Amniotic stem cell (primary cell): ENCODE measurements around the gene SFMBT2.
A peak's percentile ranks its signal among the peaks of the same experiment; 100 is the strongest.

Source experiments
- DNase-seq: peaks from one replicate; lab custom pipeline; 2025; lab: John Stamatoyannopoulos, UW

The SFMBT2 gene

GRCh38 chr10:7410862-7411670 lies at the start of gene SFMBT2:
Gene SFMBT2 (minus strand): TSS chr10:7411034. CDS start chr10:7381898, 29,136 bp downstream.
- DNase-seq: peak; percentile 24

DNA sequence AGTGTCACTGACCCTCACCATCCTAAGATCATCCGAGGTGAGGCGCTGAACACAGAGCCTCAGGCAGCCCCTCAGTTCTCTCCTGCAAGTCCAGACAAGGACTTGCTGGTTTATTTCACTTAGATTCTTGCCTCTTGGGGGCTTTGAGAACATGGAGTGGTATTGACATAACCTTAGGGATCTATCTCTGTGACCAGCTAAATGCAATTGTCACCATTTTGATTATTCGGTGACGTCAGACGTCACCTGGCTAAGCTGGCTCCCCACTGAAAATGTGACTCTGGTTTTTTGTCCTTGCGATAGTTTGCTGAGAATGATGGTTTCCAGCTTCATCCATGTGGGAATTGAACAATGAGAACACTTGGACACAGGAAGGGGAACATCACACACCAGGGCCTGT lies 49.2 kb upstream of the SFMBT2 start:
- no peak for DNase-seq

GRCh38 chr10:7458556-7458955 lies 47.7 kb upstream of the SFMBT2 start:
- DNase-seq: no peak

- DNase-seq: no peak
These were observed 46.9 kb upstream of the SFMBT2 start for GRCh38 chr10:7457478-7458316.

DNA sequence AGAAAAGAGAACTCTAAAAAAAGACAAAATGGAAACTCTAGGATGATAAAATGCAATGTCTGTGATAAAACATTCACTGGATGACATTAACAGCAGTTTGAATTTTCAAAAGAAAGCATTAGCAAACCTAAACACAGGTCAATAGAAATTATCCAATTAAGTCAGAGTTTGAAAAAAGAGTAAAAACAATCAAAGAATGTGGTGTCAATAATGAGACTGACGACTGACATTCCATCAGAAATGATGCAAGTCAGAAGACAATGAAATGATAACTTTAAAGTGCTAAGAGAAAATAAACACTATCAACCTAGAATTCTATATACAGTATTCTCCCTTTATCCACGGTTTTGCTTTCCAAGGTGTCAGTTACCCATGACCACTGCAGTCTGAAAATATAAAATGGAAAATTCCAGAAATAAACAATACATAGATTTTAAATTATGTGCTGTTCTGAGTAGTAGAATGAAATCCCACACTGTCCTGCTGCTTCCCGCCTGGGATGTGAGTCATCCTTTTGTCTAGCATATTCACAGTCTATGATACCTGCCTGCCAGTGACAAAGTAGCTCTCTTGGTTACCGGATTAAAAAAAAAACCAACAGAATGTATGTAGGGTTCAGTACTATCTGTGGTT lies 38.3 kb upstream of the SFMBT2 start:
- no peak for DNase-seq

GRCh38 chr10:7445474-7446185 lies 34.8 kb upstream of the SFMBT2 start:
- no peak for DNase-seq

DNA sequence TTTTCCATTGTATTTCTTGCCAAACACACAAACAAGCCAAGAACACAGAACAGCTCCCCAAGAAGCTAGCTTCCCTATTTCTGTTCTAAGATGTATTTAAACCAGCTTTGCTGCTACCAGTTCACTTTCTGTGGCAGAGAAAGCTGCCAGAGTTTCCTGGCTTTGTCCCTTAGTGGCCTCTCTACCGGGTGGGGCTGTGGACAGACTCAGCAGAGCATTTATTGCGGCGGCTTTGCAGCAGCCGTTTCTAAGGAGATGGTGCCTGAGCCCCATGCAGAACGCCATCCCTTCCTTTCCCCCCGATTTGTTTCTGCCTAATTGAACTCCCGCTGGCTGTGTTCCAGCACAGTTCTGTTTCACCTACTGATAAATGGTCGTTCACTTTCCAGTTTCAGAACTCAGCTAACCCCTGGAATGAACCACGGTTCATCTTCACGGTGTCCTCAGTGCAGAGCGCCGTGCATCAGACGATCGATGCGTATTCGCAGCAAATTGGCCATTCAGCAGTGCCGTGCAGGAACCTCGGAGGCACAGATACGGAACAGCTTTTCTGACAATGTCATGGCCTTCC lies 33.8 kb upstream of the SFMBT2 start:
- no peak for DNase-seq

- DNase-seq: no peak
These were observed 32.2 kb upstream of the SFMBT2 start for GRCh38 chr10:7443036-7443435.

- no peak for DNase-seq
These were observed 30.7 kb upstream of the SFMBT2 start for GRCh38 chr10:7441403-7442147.

- no peak for DNase-seq
These were observed 28.9 kb upstream of the SFMBT2 start for GRCh38 chr10:7439696-7440095.

- DNase-seq: no peak
These were observed 27.6 kb upstream of the SFMBT2 start for GRCh38 chr10:7438196-7438986.

DNA sequence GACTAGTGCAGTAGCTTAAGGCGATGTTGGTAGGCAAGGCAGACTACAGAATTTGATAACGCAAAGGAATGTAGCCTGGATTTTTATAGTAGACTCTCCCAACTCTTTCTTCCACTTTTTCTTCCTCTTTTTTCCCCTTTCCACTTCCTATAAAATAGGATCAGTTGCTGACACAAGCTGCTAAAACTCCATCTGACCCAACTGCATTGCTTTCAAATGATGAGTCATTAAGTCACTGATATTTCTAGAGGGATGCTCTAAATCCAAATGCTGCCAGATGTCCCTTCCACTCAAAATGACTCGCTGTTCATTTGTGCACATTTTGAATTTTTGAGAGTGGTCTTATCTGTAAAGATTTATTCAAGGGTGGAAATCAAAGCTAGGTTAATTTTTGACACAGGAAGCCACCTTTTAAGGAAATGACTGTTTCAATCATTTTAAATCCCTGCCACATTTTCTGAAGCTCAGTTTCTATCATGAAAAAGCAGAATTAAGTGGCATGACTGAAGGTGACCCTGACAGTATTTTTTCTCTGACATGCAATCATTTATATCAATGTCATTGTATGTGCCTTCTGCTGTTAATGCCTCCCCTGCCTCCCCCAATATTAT lies 25.8 kb upstream of the SFMBT2 start:
- no peak for DNase-seq

- DNase-seq: no peak
These were observed 24.8 kb upstream of the SFMBT2 start for GRCh38 chr10:7435674-7436073.

GRCh38 chr10:7434378-7434777 lies 23.5 kb upstream of the SFMBT2 start:
- DNase-seq: no peak

GRCh38 chr10:7433861-7434260 lies 23.0 kb upstream of the SFMBT2 start:
- DNase-seq: no peak

GRCh38 chr10:7432884-7433726 lies 22.3 kb upstream of the SFMBT2 start:
- no peak for DNase-seq

DNA sequence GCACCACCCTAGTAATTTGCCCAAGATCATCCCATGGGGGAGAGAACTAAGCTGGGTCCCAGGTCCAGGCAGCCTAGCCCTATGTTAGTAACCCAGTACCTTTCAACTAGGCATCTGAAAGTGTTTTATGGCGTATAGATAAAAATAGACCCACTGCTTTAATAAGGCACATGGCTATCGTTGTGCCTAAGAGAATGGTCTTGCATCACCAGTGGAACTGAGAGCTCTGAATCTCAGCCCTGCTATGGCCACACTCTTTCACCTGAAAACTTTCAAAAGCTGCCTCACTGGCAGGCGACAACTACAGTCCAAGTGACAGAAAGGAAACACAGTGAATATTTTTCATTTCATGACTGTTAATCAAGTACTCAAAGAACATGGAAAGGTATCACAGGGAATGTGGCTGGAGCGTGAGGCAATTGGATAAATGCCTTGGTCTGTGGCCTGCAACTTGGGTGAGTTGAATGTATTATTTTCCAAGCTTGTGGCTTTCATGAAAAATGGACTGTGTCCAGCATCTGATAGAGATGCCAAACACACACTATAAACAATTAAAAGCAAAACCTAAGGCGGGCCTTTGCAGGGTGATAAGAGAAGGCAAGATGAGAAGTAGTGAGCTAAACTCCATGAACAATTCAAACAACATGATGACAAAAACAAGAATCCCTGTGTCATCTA lies 18.0 kb upstream of the SFMBT2 start:
- no peak for DNase-seq

DNA sequence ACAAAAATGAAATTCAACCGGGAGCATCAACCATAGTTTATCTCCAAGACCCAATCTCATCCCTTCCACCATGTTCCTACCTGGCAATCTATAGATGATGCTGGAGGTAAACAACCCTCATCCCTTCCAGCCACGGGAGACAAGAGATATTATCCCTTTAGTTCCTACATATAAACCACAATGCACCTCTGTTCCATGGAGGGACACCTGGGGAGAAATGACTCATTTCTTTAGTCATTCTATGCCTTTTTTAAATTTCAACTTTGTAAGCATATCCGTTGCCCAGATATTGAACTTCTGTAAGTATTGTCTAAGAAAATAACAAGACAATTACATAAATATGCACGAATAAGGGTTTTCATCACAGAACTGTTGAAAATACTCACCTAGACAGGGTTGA lies 15.5 kb upstream of the SFMBT2 start:
- no peak for DNase-seq
